CD4-positive, alpha-beta memory T cell (primary cell): ENCODE measurements around the gene DAB2. TPM values are rescaled to one million over a fixed set of nuclear protein-coding genes. Genes with fewer than 3 reads are reported as not detected.

Experiments
- CTCF ChIA-PET: fragments of 350-600 bp; sonication (Branson Sonifier 250); formaldehyde crosslinking; loops from one replicate; lab custom pipeline; 2021; ENCODE audit warnings: inconsistent platforms; ENCODE audit not compliant: partially characterized antibody; lab: Charles Lee
- POLR2A ChIA-PET: fragments of 350-600 bp; sonication (Branson Sonifier 250); formaldehyde crosslinking; loops from one replicate; lab custom pipeline; 2021; ENCODE audit not compliant: partially characterized antibody; lab: Charles Lee
- DNase-seq, 5 donors: peaks; one replicate each; pipeline versions ENCODE4 v3.0.0 to v3.0.0-alpha.2; 2020 to 2022; ENCODE audit warnings: mixed read lengths in 1 of 5
- H3K27ac ChIP-seq: one replicate; pipeline ENCODE4 v1.7.0; 2013; ENCODE audit warnings: low read depth, low read length
- H3K27me3 ChIP-seq: 2 replicates; pipeline ENCODE4 v1.7.0; 2013; ENCODE audit warnings: mild to moderate bottlenecking, low read length, moderate library complexity; ENCODE audit not compliant: insufficient read depth
- H3K36me3 ChIP-seq: 2 replicates; pipeline ENCODE4 v1.7.0; 2013; ENCODE audit warnings: mild to moderate bottlenecking, low read length, moderate library complexity; ENCODE audit not compliant: insufficient read depth
- H3K4me1 ChIP-seq: 2 replicates; pipeline ENCODE4 v1.7.0; 2013; ENCODE audit warnings: mild to moderate bottlenecking, low read length, moderate library complexity; ENCODE audit not compliant: insufficient read depth
- H3K4me3 ChIP-seq, 2 donors: one replicate each; pipeline ENCODE4 v1.7.0; 2013; ENCODE audit warnings: low read length in 2 of 2, mild to moderate bottlenecking in 1 of 2
- H3K9me3 ChIP-seq, 2 donors: one replicate each; pipeline ENCODE4 v1.7.0; 2013; ENCODE audit warnings: low read length in 2 of 2, control low read depth in 1 of 2; ENCODE audit not compliant: control insufficient read depth in 1 of 2
- H3K27ac Mint-ChIP-seq, 7 donors: one replicate each; pipeline ENCODE4 v1.8.0; 2020 to 2021; ENCODE audit warnings: mixed read lengths in 7 of 7, mild to moderate bottlenecking in 6 of 7, inconsistent platforms in 3 of 7, moderate library complexity in 3 of 7
- H3K27me3 Mint-ChIP-seq, 2 donors: one replicate each; pipeline ENCODE4 v1.8.0; 2020 to 2021; ENCODE audit warnings: mixed read lengths in 2 of 2
- H3K36me3 Mint-ChIP-seq, 2 donors: one replicate each; pipeline ENCODE4 v1.8.0; 2020 to 2021; ENCODE audit warnings: mixed read lengths in 2 of 2, inconsistent platforms in 1 of 2, mild to moderate bottlenecking in 1 of 2
- H3K4me1 Mint-ChIP-seq, 4 donors: one replicate each; pipeline ENCODE4 v1.8.0; 2020 to 2021; ENCODE audit warnings: mixed read lengths in 4 of 4, mild to moderate bottlenecking in 1 of 4
- H3K4me3 Mint-ChIP-seq, 8 donors: one replicate each; pipeline ENCODE4 v1.8.0; 2020 to 2021; ENCODE audit warnings: mixed read lengths in 8 of 8, mild to moderate bottlenecking in 7 of 8, moderate library complexity in 6 of 8, inconsistent platforms in 3 of 8
- H3K9me3 Mint-ChIP-seq, 8 donors: one replicate each; pipeline ENCODE4 v1.8.0; 2020 to 2021; ENCODE audit warnings: mixed read lengths in 8 of 8, mild to moderate bottlenecking in 5 of 8, inconsistent platforms in 3 of 8, moderate library complexity in 1 of 8
- intact Hi-C: fragments of 100-400 bp; cut with micrococcal nuclease; formaldehyde crosslinking; loops from one replicate; pipeline ENCODE4 v1.15.1; 2023
- polyA plus RNA-seq, 2 donors: library from polyadenylated mRNA; unstranded; fragments of 300-500 nt; fragmentation: Illumina TruSeq; gene quantifications; one replicate each; pipeline ENCODE4 v1.2.3, GENCODE V29; 2021
- total RNA-seq, 2 experiments: library from RNA; stranded (reverse); gene quantifications; one replicate each; pipeline ENCODE4 v1.2.3, GENCODE V29; 2021

Gene DAB2
- total and polyA plus RNA-seq, 4 experiments from 2014 or later: 2.3 to 2.9 TPM; not detected in 2

GRCh38 chr5:39440192-39440957, 15.6 kb upstream of the DAB2 start:
- intact Hi-C loops: no loop called here
- H3K27me3 Mint-ChIP-seq: peaks cover 2 to 6% of the 10 kb centered on the region in 2 donors
- H3K4me3 Mint-ChIP-seq: no peak overlapping the region

DNA sequence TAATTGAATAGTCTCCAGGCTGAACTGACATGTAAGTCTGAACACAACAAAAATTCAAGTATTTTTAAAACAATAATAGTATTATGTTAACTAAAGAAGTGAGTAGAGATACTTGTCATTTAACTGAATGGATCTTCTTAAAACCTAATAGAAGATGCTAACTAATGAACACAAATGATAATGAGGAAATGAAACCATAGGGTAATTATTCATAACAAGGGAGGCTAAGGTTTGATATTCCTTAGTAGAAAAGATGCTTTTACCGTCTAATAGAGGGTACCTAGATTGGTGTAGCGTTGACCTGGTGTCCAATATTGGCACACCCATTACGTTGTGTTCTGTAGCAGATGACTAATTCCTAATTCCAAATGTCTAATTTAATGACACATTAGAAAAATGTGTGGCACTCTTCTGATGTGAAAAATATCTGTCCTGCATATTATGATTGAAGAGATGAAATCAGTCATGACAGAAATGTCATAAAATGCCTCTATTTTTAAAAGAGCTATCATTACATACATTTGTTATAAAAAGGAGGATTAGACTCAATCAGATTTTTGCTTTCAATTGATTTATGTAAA, 14.9 kb upstream of the DAB2 start:
- Histone ChIP-seq H3K27ac (no peak overlapping the region), H3K27me3 (no peaks in the 10 kb centered on the region), H3K9me3 (no peaks in the 10 kb centered on the region), H3K36me3 (no peaks in the 10 kb centered on the region), H3K4me1 (no peaks in the 10 kb centered on the region), H3K4me3 (no peak overlapping the region)
- H3K27me3 Mint-ChIP-seq: peaks cover 2 to 6% of the 10 kb centered on the region in 2 donors
- DNase-seq: no peak
- intact Hi-C loops: no loop called here
- H3K4me1 Mint-ChIP-seq: no peaks in the 10 kb centered on the region
- ChIA-PET POLR2A (no interaction called here), CTCF (no interaction called here)
- no peak overlapping the region for H3K27ac Mint-ChIP-seq
- H3K9me3 Mint-ChIP-seq: peaks cover 0 to 3% (median 0%) of the 10 kb centered on the region in 8 donors
- H3K4me3 Mint-ChIP-seq: no peak overlapping the region
- H3K36me3 Mint-ChIP-seq: no peaks in the 10 kb centered on the region

More at GRCh38 chr5:39440192-39440957, 15.6 kb upstream of the DAB2 start:
- H3K4me1 ChIP-seq: no peaks in the 10 kb centered on the region
- CTCF ChIA-PET: interaction anchor here (1.3 kb wide), 1 partner anchor 65 kb away, joined by 3 read pairs; no protein-coding TSS in a partner anchor
- no peak overlapping the region for H3K4me3 ChIP-seq
- H3K27ac Mint-ChIP-seq: no peak overlapping the region
- H3K27me3 ChIP-seq: no peaks in the 10 kb centered on the region
- no peaks in the 10 kb centered on the region for H3K4me1 Mint-ChIP-seq
- H3K27ac ChIP-seq: no peak overlapping the region
- no peaks in the 10 kb centered on the region for H3K36me3 Mint-ChIP-seq
- DNase-seq: no peak
- peaks cover 0 to 3% (median 0%) of the 10 kb centered on the region in 8 donors for H3K9me3 Mint-ChIP-seq
- POLR2A ChIA-PET: no interaction called here
- H3K36me3 ChIP-seq: no peaks in the 10 kb centered on the region
- no peaks in the 10 kb centered on the region for H3K9me3 ChIP-seq

- Mint-ChIP-seq H3K27ac (no peak overlapping the region), H3K9me3 (peaks cover 0 to 5% (median 0%) of the 10 kb centered on the region in 8 donors), H3K36me3 (no peaks in the 10 kb centered on the region), H3K27me3 (peaks cover under 1 to 11% of the 10 kb centered on the region in 2 donors), H3K4me3 (no peak overlapping the region), H3K4me1 (no peaks in the 10 kb centered on the region)
- ChIA-PET POLR2A (no interaction called here), CTCF (no interaction called here)
- Histone ChIP-seq H3K27ac (no peak overlapping the region), H3K36me3 (no peaks in the 10 kb centered on the region), H3K4me1 (no peaks in the 10 kb centered on the region), H3K4me3 (no peak overlapping the region), H3K9me3 (no peaks in the 10 kb centered on the region), H3K27me3 (no peaks in the 10 kb centered on the region)
- intact Hi-C loops: no loop called here
- DNase-seq: no peak
These were observed 12.7 kb upstream of the DAB2 start for GRCh38 chr5:39437467-39437866.

- intact Hi-C loops: no loop called here
- Histone ChIP-seq H3K9me3 (no peaks in the 10 kb centered on the region), H3K4me1 (no peaks in the 10 kb centered on the region), H3K27me3 (no peaks in the 10 kb centered on the region), H3K4me3 (no peak overlapping the region), H3K27ac (no peak overlapping the region), H3K36me3 (no peaks in the 10 kb centered on the region)
- Mint-ChIP-seq H3K9me3 (peaks cover 0 to 2% (median 0%) of the 10 kb centered on the region in 8 donors), H3K36me3 (no peaks in the 10 kb centered on the region), H3K4me1 (no peaks in the 10 kb centered on the region), H3K4me3 (no peak overlapping the region), H3K27me3 (peaks cover 4 to 18% of the 10 kb centered on the region in 2 donors), H3K27ac (no peak overlapping the region)
- ChIA-PET CTCF (no interaction called here), POLR2A (no interaction called here)
- DNase-seq: no peak
These were observed 9.1 kb upstream of the DAB2 start for GRCh38 chr5:39433848-39434247.

DNA sequence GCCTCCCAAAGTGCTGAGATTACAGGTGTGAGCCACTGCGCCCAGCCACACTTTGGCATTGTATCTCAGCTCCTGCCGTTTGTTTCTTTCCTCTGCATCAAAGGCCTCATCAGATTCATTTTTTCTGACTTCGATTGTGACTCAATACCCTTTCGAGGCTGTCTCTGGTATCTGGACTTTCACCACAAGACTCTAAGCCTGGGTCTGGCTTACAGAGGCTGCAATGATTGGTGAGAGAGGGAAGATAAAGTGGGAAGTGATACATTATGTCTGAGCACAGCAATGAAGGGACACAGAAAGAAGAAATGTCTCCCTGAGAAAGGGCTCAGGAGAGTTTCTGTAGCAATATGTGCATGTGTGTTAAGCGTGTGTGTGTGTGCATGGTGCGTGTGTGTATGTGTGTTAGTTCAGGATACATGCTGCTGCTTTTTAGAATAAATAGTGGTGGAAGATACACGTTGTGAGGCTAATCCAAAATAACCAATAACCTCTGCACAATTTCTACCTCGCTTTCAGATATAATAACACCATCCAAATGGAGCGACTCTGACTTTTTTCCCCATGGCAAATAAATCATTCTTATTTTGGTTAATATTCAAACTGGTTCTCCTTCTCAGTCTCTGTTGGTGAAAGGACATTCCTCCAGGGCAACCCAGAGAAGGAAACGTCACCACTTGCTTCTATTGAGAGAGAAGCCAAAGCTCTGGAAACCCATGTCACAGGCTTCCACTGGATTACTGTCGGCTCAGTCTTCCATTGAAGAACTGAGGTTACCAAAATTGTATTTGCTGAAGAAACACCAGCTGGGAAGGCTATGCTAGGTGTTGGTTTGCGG, 8.1 kb upstream of the DAB2 start:
- H3K9me3 Mint-ChIP-seq: peaks cover 0 to 2% (median 0%) of the 10 kb centered on the region in 8 donors
- peaks cover 6 to 20% of the 10 kb centered on the region in 2 donors for H3K27me3 Mint-ChIP-seq
- H3K4me3 Mint-ChIP-seq: no peak overlapping the region
- H3K9me3 ChIP-seq: no peaks in the 10 kb centered on the region
- ChIA-PET CTCF (no interaction called here), POLR2A (no interaction called here)
- H3K27me3 ChIP-seq: no peaks in the 10 kb centered on the region
- no peaks in the 10 kb centered on the region for H3K4me1 Mint-ChIP-seq
- H3K36me3 ChIP-seq: no peaks in the 10 kb centered on the region
- H3K27ac ChIP-seq: no peak overlapping the region
- intact Hi-C loops: no loop called here
- H3K4me3 ChIP-seq: no peak overlapping the region
- no peak overlapping the region for H3K27ac Mint-ChIP-seq
- DNase-seq: no peak
- no peaks in the 10 kb centered on the region for H3K36me3 Mint-ChIP-seq
- no peaks in the 10 kb centered on the region for H3K4me1 ChIP-seq

- H3K27ac Mint-ChIP-seq: no peak overlapping the region
- Histone ChIP-seq H3K27ac (no peak overlapping the region), H3K9me3 (no peaks in the 10 kb centered on the region), H3K4me3 (no peak overlapping the region), H3K4me1 (no peaks in the 10 kb centered on the region), H3K36me3 (no peaks in the 10 kb centered on the region), H3K27me3 (no peaks in the 10 kb centered on the region)
- H3K4me1 Mint-ChIP-seq: no peaks in the 10 kb centered on the region
- H3K4me3 Mint-ChIP-seq: no peak overlapping the region
- peaks cover 0 to 2% (median 0%) of the 10 kb centered on the region in 8 donors for H3K9me3 Mint-ChIP-seq
- DNase-seq: no peak
- ChIA-PET POLR2A (no interaction called here), CTCF (no interaction called here)
- H3K27me3 Mint-ChIP-seq: peaks cover 20 to 32% of the 10 kb centered on the region in 2 donors
- H3K36me3 Mint-ChIP-seq: no peaks in the 10 kb centered on the region
- intact Hi-C loops: no loop called here
These were observed 5.7 kb upstream of the DAB2 start for GRCh38 chr5:39430461-39430860.

- Histone ChIP-seq H3K27ac (no peak overlapping the region), H3K36me3 (no peaks in the 10 kb centered on the region), H3K4me1 (no peaks in the 10 kb centered on the region), H3K9me3 (no peaks in the 10 kb centered on the region), H3K27me3 (peaks cover 11% of the 10 kb centered on the region), H3K4me3 (no peak overlapping the region)
- Mint-ChIP-seq H3K9me3 (peaks cover 0 to 2% (median 0%) of the 10 kb centered on the region in 8 donors), H3K4me3 (no peak overlapping the region), H3K27me3 (peaks cover 22 to 35% of the 10 kb centered on the region in 2 donors), H3K4me1 (peaks cover 0 to 13% (median 9%) of the 10 kb centered on the region in 4 donors), H3K36me3 (no peaks in the 10 kb centered on the region), H3K27ac (no peak overlapping the region)
- intact Hi-C loops: no loop called here
- DNase-seq: no peak
- POLR2A ChIA-PET: no interaction called here
- CTCF ChIA-PET: no interaction called here
These were observed 3.9 kb upstream of the DAB2 start for GRCh38 chr5:39428640-39429039.
